ENCODE results near the gene PRDM16.

Gene PRDM16

DNA sequence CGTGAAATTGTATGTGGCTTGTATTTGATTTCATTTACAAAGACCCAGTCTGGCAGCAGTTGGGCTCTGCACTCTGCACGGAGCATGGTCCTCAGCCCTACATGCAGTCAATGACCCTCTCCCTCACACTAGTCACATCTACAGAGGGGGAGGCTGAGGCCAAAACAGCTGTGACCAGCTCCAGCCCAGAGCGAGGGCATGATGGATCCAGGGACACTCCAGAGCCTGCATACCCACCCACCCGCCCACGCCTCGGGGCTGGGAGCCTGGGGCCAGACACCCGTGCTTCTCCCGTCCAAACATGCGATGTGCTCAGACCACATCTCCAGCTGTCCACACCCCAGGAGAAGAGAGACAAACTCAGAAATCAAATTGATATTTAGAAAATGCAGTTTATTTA is 14.0 kb upstream of the PRDM16 start:
- H3K4me3 ChIP-seq (ENCODE audit: low read depth, low read length) = no peak overlapping the region
- TF ChIP-seq, protein P1, sequence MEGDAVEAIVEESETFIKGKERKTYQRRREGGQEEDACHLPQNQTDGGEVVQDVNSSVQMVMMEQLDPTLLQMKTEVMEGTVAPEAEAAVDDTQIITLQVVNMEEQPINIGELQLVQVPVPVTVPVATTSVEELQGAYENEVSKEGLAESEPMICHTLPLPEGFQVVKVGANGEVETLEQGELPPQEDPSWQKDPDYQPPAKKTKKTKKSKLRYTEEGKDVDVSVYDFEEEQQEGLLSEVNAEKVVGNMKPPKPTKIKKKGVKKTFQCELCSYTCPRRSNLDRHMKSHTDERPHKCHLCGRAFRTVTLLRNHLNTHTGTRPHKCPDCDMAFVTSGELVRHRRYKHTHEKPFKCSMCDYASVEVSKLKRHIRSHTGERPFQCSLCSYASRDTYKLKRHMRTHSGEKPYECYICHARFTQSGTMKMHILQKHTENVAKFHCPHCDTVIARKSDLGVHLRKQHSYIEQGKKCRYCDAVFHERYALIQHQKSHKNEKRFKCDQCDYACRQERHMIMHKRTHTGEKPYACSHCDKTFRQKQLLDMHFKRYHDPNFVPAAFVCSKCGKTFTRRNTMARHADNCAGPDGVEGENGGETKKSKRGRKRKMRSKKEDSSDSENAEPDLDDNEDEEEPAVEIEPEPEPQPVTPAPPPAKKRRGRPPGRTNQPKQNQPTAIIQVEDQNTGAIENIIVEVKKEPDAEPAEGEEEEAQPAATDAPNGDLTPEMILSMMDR (conservative IDR thresholded peaks at IDR 0.05; ENCODE audit: low read depth, low read length) = no peak
- DNase-seq (ENCODE audit: low read depth) = no peak

DNA sequence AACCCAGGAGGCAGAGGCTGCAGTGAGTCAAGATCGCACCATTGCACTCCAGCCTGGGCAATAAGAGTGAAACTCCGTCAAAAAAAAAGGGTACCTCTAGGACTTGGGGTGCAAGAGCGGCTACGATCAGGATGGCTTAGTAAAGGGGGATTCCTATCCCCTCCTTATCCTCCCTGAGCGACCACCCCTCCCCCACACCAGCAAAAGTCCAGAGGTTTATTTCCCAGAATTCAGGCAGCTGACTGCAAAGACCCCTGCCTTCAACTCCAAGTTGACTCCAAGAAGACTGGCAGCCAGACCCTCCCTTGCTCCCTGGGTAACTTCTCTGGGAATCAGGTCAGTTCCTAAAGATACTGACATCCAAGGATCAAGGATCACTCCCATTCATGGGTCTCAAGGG is 12.4 kb upstream of the PRDM16 start:
- no peak overlapping the region for H3K4me3 ChIP-seq (ENCODE audit: low read depth, low read length)
- TF ChIP-seq, protein P1 (conservative IDR thresholded peaks at IDR 0.05; ENCODE audit: low read depth, low read length) = no peak
- no peak for DNase-seq (ENCODE audit: low read depth)

DNA sequence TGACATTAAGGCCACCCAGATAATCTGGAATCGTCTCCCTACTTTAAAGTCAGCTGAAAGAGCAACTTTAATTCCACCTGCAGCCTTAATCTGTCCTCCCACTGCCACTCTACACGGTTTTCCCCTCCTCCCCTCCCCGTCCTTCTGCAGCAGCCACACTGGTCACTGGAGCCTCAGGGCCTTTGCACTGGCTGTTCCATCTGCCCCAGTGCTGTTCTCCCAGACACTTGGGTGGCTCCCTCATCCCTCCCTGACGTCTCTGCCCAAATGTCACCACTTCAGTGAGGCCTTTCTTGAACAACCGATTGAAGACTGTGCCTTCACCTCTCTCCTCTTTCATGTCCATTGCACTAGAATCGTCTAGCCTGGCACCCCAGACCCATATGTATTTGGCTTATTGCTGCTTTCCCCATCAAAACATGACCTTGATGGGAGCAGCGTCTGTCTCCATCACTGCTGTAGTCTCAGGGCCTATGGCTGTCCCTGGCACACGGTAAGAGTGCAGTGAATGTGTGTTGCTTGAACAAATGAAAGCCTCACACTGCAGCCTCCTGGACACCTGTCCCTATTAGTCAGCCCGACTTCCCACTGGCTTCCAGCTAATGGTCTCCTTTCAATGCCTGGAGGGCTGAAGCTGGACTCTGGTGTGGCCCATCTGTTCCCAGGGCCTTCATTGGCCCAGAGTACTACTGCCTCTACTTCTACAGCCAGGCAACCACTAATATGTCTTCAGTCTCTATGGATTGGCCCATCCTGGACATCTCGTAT is 10.6 kb upstream of the PRDM16 start:
- TF ChIP-seq, protein P1 (conservative IDR thresholded peaks at IDR 0.05; ENCODE audit: low read depth, low read length) = no peak
- no peak for DNase-seq (ENCODE audit: low read depth)
- no peak overlapping the region for H3K4me3 ChIP-seq (ENCODE audit: low read depth, low read length)

DNA sequence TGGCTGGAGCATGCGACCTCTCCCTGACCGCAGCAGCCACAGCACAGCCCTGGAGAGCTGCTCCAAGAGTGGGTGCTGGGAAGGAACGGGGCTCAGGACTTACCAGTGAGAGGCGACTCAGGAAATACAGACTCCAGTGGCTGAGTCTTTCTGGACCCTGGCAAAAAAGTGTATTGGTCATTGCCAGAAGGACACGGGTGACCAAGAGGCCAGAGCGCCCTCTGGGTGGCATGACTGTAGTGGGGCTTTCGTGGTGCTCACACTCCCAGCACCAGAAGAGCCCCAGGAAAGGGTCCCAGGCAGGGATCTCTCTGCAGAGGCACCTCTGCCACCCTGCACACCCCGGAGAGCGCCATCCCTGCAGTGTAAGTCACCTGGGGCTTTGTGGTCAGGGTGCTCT is 8.9 kb upstream of the PRDM16 start:
- TF ChIP-seq, protein P1 (conservative IDR thresholded peaks at IDR 0.05; ENCODE audit: low read depth, low read length) = no peak
- H3K4me3 ChIP-seq (ENCODE audit: low read depth, low read length) = no peak overlapping the region
- DNase-seq (ENCODE audit: low read depth) = no peak

DNA sequence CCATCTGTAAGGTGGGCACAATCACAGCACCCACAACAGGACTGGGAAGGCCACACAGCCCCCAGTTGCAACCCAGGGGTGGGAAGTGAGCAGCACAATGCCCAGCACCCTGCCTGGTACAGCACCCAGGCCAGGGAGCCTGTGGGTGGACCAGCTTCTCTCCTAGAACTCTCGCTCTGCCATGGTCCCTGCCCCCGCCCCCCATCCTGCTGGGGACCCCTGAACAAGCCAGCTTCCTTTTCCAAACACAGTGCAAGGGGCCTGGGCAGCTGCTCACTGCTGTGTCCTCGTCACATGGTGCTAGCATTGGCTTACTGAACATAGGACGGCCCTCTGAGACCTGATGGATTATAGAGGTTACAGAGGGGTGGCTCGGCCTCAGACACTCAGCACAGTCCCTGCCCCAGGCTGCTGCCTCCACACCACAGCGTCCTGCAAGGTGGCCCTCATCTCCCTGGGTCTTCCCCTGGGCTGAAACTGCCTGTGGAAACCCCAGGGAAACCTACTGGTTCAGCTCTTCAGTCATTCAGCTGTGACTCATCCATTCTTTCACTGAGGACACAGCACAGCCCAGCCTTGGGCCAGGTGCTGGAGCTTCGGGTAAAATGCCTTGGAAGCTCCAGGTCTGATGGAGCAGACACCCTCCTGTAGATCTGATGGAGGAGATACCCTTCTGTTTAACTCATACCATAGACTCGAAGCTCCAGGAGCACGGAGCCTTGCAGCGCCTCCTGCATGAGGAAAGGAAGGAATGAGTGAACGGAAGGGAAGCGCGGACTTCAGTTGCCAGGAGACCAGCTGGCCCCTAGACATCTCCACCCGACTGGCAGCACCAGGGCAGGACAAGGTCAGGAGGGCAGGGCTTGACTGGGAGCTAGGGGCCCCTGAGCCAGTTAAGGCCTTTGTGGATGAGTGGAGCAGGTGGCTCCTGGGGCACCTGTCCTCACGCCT is 8.1 kb upstream of the PRDM16 start:
- peak; percentile 7 for DNase-seq (ENCODE audit: low read depth)
- TF ChIP-seq, protein P1 (conservative IDR thresholded peaks at IDR 0.05; ENCODE audit: low read depth, low read length) = no peak
- H3K4me3 ChIP-seq (ENCODE audit: low read depth, low read length) = no peak overlapping the region

DNA sequence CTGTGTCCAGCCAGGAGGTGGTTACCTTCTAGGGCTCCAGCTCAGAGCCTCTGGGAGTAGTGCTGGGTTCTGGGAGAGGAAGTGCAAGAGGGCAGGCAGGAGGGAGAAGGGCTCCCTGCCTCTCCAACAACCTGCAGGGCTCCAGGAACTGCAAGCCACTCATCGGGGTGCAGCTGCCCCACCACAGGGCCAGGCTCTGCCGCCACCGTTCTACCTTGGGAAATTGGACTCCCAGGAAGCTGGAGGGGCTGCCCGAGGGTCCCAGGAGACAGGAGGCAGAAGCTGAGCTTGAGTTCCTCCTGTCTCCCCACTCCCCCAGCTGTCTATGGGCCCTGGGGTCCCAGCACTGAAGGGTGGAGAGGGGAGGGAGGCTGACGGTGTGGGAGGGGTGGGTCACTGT is 7.4 kb upstream of the PRDM16 start:
- no peak overlapping the region for H3K4me3 ChIP-seq (ENCODE audit: low read depth, low read length)
- no peak for DNase-seq (ENCODE audit: low read depth)
- TF ChIP-seq, protein P1 (conservative IDR thresholded peaks at IDR 0.05; ENCODE audit: low read depth, low read length) = no peak

Measured in choroid plexus epithelial cell (primary cell).